ENCODE measurements around the gene SLC25A22.

SLC25A22 gene

GRCh38 chr11:829847-830294 is 31.8 kb upstream of the SLC25A22 start:
- Histone ChIP-seq H3K9me3 (ENCODE audit: control insufficient read depth, low read length) (no peaks in the 10 kb centered on the region), H3K36me3 (ENCODE audit: control insufficient read depth in 1 of 2, insufficient read depth in 2 of 2, low read depth in 1 of 2, low read length in 2 of 2) (peaks cover 9 to 13% of the 10 kb centered on the region in 2 experiments), H2BK12ac (ENCODE audit: low read length in 2 of 2) (peak overlapping the region in 1 of 2 experiments; percentile 66), H3K14ac (ENCODE audit: low read length in 2 of 2) (peak overlapping the region in 1 of 2 experiments; percentile 51), H3K9ac (ENCODE audit: low read length) (no peak overlapping the region), H2AK5ac (ENCODE audit: low read length, severe bottlenecking) (no peak overlapping the region), H2AFZ (ENCODE audit: low read depth, low read length) (no peak overlapping the region), H3K79me1 (replicated peaks; ENCODE audit: low read length, poor library complexity, severe bottlenecking) (no peaks in the 10 kb centered on the region), H3K18ac (ENCODE audit: low read depth in 1 of 2, low read length in 2 of 2) (peak overlapping the region in 1 of 2 experiments; percentile 64), H3K4me3 (ENCODE audit: insufficient read depth in 1 of 2, low read depth in 1 of 2, low read length in 2 of 2) (peak overlapping the region; percentile 37 to 64), H2BK15ac (ENCODE audit: low read depth, poor library complexity, severe bottlenecking) (no peak overlapping the region), H4K8ac (ENCODE audit: low read length) (peak overlapping the region; percentile 39), H3K4ac (ENCODE audit: low read depth in 1 of 2, low read length in 2 of 2) (no peak overlapping the region), H3K23ac (ENCODE audit: low read length in 2 of 2) (peak overlapping the region in 1 of 2 experiments; percentile 6), H2BK120ac (ENCODE audit: low read depth, low read length) (no peak overlapping the region), H4K91ac (ENCODE audit: low read length) (peak overlapping the region; percentile 32), H3K27ac (ENCODE audit: low read length, poor library complexity, severe bottlenecking) (no peak overlapping the region), H3K4me1 (ENCODE audit: control insufficient read depth, insufficient read depth, low read depth, low read length) (peaks cover 75% of the 10 kb centered on the region), H3K27me3 (ENCODE audit: control insufficient read depth in 1 of 2, insufficient read depth in 1 of 2, low read length in 2 of 2) (peaks cover 0 to 17% of the 10 kb centered on the region in 2 experiments), H3K4me2 (ENCODE audit: low read length, poor library complexity, severe bottlenecking) (peak overlapping the region; percentile 81), H2BK5ac (ENCODE audit: low read depth, low read length, poor library complexity, severe bottlenecking) (no peak overlapping the region)
- 6% methylated on average over 39 of the region's 39 CpGs for WGBS
- no peak for DNase-seq

- H3K27ac ChIP-seq (ENCODE audit: low read length, poor library complexity, severe bottlenecking) = peak overlapping the region; percentile 8
- DNase-seq = no peak
- peak overlapping the region; percentile 44 for H2BK15ac ChIP-seq (ENCODE audit: low read depth, poor library complexity, severe bottlenecking)
- no peak overlapping the region for H2BK120ac ChIP-seq (ENCODE audit: low read depth, low read length)
- no peak overlapping the region for H2BK5ac ChIP-seq (ENCODE audit: low read depth, low read length, poor library complexity, severe bottlenecking)
- peaks cover 0 to 17% of the 10 kb centered on the region in 2 experiments for H3K27me3 ChIP-seq (ENCODE audit: control insufficient read depth in 1 of 2, insufficient read depth in 1 of 2, low read length in 2 of 2)
- peak overlapping the region; percentile 29 to 64 for H3K18ac ChIP-seq (ENCODE audit: low read depth in 1 of 2, low read length in 2 of 2)
- peaks cover 2% of the 10 kb centered on the region for H3K79me1 ChIP-seq (replicated peaks; ENCODE audit: low read length, poor library complexity, severe bottlenecking)
- peak overlapping the region; percentile 32 for H4K91ac ChIP-seq (ENCODE audit: low read length)
- peak overlapping the region; percentile 37 to 64 for H3K4me3 ChIP-seq (ENCODE audit: insufficient read depth in 1 of 2, low read depth in 1 of 2, low read length in 2 of 2)
- H3K4me2 ChIP-seq (ENCODE audit: low read length, poor library complexity, severe bottlenecking) = peak overlapping the region; percentile 81
- H3K14ac ChIP-seq (ENCODE audit: low read length in 2 of 2) = peak overlapping the region in 1 of 2 experiments; percentile 51
- peak overlapping the region; percentile 59 for H4K8ac ChIP-seq (ENCODE audit: low read length)
- WGBS = 9% methylated on average over 39 of the region's 40 CpGs
- H2AFZ ChIP-seq (ENCODE audit: low read depth, low read length) = peak overlapping the region; percentile 6
- no peak overlapping the region for H3K23ac ChIP-seq (ENCODE audit: low read length in 2 of 2)
- peaks cover 71% of the 10 kb centered on the region for H3K4me1 ChIP-seq (ENCODE audit: control insufficient read depth, insufficient read depth, low read depth, low read length)
- peak overlapping the region in 1 of 2 experiments; percentile 66 for H2BK12ac ChIP-seq (ENCODE audit: low read length in 2 of 2)
- peaks cover 14 to 19% of the 10 kb centered on the region in 2 experiments for H3K36me3 ChIP-seq (ENCODE audit: control insufficient read depth in 1 of 2, insufficient read depth in 2 of 2, low read depth in 1 of 2, low read length in 2 of 2)
- H3K9me3 ChIP-seq (ENCODE audit: control insufficient read depth, low read length) = no peaks in the 10 kb centered on the region
- H2AK5ac ChIP-seq (ENCODE audit: low read length, severe bottlenecking) = no peak overlapping the region
- peak overlapping the region in 1 of 2 experiments; percentile 34 for H3K4ac ChIP-seq (ENCODE audit: low read depth in 1 of 2, low read length in 2 of 2)
- no peak overlapping the region for H3K9ac ChIP-seq (ENCODE audit: low read length)
Measured at GRCh38 chr11:829176-829846, 31.2 kb upstream of the SLC25A22 start.

GRCh38 chr11:828506-829175 is 30.6 kb upstream of the SLC25A22 start:
- H2BK120ac ChIP-seq (ENCODE audit: low read depth, low read length) = no peak overlapping the region

GRCh38 chr11:827897-828192 is 29.8 kb upstream of the SLC25A22 start, which contains the start of gene CRACR2B:
Gene CRACR2B (plus strand): TSS chr11:827919. CDS start chr11:828608, 689 bp downstream.
- H2BK120ac ChIP-seq (ENCODE audit: low read depth, low read length) = no peak within 1 kb of the TSS
- peak within 1 kb of the TSS; percentile 47 for H3K4me3 ChIP-seq (ENCODE audit: insufficient read depth in 1 of 2, low read depth in 1 of 2, low read length in 2 of 2)
- H2AK5ac ChIP-seq (ENCODE audit: low read length, severe bottlenecking) = no peak within 1 kb of the TSS
- no peak for DNase-seq
- H3K4me2 ChIP-seq (ENCODE audit: low read length, poor library complexity, severe bottlenecking) = peak within 1 kb of the TSS; percentile 84
- H4K91ac ChIP-seq (ENCODE audit: low read length) = peak within 1 kb of the TSS; percentile 35
- H3K36me3 ChIP-seq (ENCODE audit: control insufficient read depth in 1 of 2, insufficient read depth in 2 of 2, low read depth in 1 of 2, low read length in 2 of 2) = peaks cover 18 to 31% of the 10 kb centered on the region in 2 experiments
- no peak within 1 kb of the TSS for H2AFZ ChIP-seq (ENCODE audit: low read depth, low read length)
- H3K4ac ChIP-seq (ENCODE audit: low read depth in 1 of 2, low read length in 2 of 2) = no peak within 1 kb of the TSS
- 69% methylated on average over 5 of the region's 5 CpGs for WGBS
- no peak within 1 kb of the TSS for H3K23ac ChIP-seq (ENCODE audit: low read length in 2 of 2)
- no peak within 1 kb of the TSS for H2BK5ac ChIP-seq (ENCODE audit: low read depth, low read length, poor library complexity, severe bottlenecking)
- H2BK12ac ChIP-seq (ENCODE audit: low read length in 2 of 2) = no peak within 1 kb of the TSS
- peaks cover 67% of the 10 kb centered on the region for H3K4me1 ChIP-seq (ENCODE audit: control insufficient read depth, insufficient read depth, low read depth, low read length)
- H3K9me3 ChIP-seq (ENCODE audit: control insufficient read depth, low read length) = no peaks in the 10 kb centered on the region
- H3K18ac ChIP-seq (ENCODE audit: low read depth in 1 of 2, low read length in 2 of 2) = peak within 1 kb of the TSS in 1 of 2 experiments; percentile 31
- peaks cover 0 to 17% of the 10 kb centered on the region in 2 experiments for H3K27me3 ChIP-seq (ENCODE audit: control insufficient read depth in 1 of 2, insufficient read depth in 1 of 2, low read length in 2 of 2)
- no peak within 1 kb of the TSS for H3K14ac ChIP-seq (ENCODE audit: low read length in 2 of 2)
- peaks cover 10% of the 10 kb centered on the region for H3K79me1 ChIP-seq (replicated peaks; ENCODE audit: low read length, poor library complexity, severe bottlenecking)
- H3K9ac ChIP-seq (ENCODE audit: low read length) = no peak within 1 kb of the TSS
- H4K8ac ChIP-seq (ENCODE audit: low read length) = peak within 1 kb of the TSS; percentile 45
- H2BK15ac ChIP-seq (ENCODE audit: low read depth, poor library complexity, severe bottlenecking) = peak within 1 kb of the TSS; percentile 41
- no peak within 1 kb of the TSS for H3K27ac ChIP-seq (ENCODE audit: low read length, poor library complexity, severe bottlenecking)

More at GRCh38 chr11:828506-829175, 30.6 kb upstream of the SLC25A22 start:
- Histone ChIP-seq H3K36me3 (ENCODE audit: control insufficient read depth in 1 of 2, insufficient read depth in 2 of 2, low read depth in 1 of 2, low read length in 2 of 2) (peaks cover 18 to 25% of the 10 kb centered on the region in 2 experiments), H4K8ac (ENCODE audit: low read length) (peak overlapping the region; percentile 59), H4K91ac (ENCODE audit: low read length) (peak overlapping the region; percentile 35), H2BK12ac (ENCODE audit: low read length in 2 of 2) (peak overlapping the region in 1 of 2 experiments; percentile 8), H2BK5ac (ENCODE audit: low read depth, low read length, poor library complexity, severe bottlenecking) (no peak overlapping the region), H3K18ac (ENCODE audit: low read depth in 1 of 2, low read length in 2 of 2) (peak overlapping the region in 1 of 2 experiments; percentile 31), H3K27me3 (ENCODE audit: control insufficient read depth in 1 of 2, insufficient read depth in 1 of 2, low read length in 2 of 2) (peaks cover 0 to 17% of the 10 kb centered on the region in 2 experiments), H3K27ac (ENCODE audit: low read length, poor library complexity, severe bottlenecking) (peak overlapping the region; percentile 8), H3K9ac (ENCODE audit: low read length) (no peak overlapping the region), H3K4me1 (ENCODE audit: control insufficient read depth, insufficient read depth, low read depth, low read length) (peaks cover 67% of the 10 kb centered on the region), H3K4me3 (ENCODE audit: insufficient read depth in 1 of 2, low read depth in 1 of 2, low read length in 2 of 2) (no peak overlapping the region), H2AFZ (ENCODE audit: low read depth, low read length) (peak overlapping the region; percentile 6), H3K4ac (ENCODE audit: low read depth in 1 of 2, low read length in 2 of 2) (peak overlapping the region in 1 of 2 experiments; percentile 34), H3K4me2 (ENCODE audit: low read length, poor library complexity, severe bottlenecking) (peak overlapping the region; percentile 81), H3K9me3 (ENCODE audit: control insufficient read depth, low read length) (no peaks in the 10 kb centered on the region), H3K14ac (ENCODE audit: low read length in 2 of 2) (no peak overlapping the region), H2BK15ac (ENCODE audit: low read depth, poor library complexity, severe bottlenecking) (no peak overlapping the region), H3K79me1 (replicated peaks; ENCODE audit: low read length, poor library complexity, severe bottlenecking) (peaks cover 8% of the 10 kb centered on the region), H2AK5ac (ENCODE audit: low read length, severe bottlenecking) (no peak overlapping the region), H3K23ac (ENCODE audit: low read length in 2 of 2) (no peak overlapping the region)
- 48% methylated on average over 20 of the region's 21 CpGs for WGBS
- DNase-seq = no peak
